A673 (cell line): Measurements from ENCODE around the gene ACBD3.

Experiments used
- EZH2 ChIP-seq: fragments of 200-600 bp; sonication (generic); IDR thresholded peaks from 2 replicates; pipeline ENCODE4 v1.6.1; 2017; ENCODE audit warnings: borderline replicate concordance, low read depth, mild to moderate bottlenecking, mixed read lengths, antibody characterized with exemption, low read length; ENCODE audit not compliant: poor library complexity, severe bottlenecking
- TF ChIP-seq, protein P1 (sequence below): fragments of 300-800, 200-600 bp; sonication (generic); conservative IDR thresholded peaks from 2 replicates; pipeline ENCODE4 v1.5.1; 2017; ENCODE audit warnings: low read depth, mild to moderate bottlenecking, antibody characterized with exemption, low read length, moderate library complexity, mixed read lengths

DNA sequence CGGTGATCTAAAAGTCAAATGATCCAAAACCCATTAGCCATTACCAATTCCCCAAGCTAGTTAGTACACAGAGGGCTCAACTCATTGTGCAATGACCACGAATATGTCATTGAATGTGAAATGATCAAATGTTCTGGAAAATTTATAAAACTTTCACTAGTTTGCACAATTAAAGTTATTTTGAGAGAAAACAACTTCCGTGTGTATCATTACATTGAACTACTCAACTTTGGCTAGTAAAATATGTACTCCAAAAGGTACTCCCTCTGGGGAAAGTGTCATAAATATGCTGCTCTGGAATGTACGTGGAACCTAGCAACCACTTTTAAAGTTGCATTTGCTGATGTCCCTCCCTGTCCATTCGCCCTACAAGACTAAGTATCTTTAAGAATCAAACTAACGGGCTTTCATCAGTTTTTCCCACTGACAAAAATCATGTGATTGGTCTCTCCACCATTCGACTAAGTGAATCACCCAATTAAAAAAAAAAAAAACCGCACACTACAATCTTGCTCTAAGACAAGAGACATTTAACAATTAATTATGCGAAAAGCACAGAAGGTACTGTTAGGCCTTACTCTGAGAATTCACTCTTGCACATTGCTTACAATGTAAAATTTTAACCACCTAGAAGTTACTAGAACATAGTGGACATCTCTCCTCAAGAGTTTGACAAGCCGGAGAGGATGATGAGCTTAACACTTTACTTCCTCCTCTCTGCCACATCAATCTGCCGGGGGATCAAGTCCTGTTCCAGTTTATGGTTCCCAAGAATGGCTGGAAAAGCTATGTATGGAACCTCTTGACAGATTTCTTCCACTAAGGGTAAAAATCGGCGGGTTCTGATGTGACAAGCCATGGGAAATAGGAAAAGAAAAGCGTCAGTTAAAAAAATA, 1.2 kb downstream of the ACBD3 start:
- no peak for TF ChIP-seq EZH2
- TF ChIP-seq, protein P1, sequence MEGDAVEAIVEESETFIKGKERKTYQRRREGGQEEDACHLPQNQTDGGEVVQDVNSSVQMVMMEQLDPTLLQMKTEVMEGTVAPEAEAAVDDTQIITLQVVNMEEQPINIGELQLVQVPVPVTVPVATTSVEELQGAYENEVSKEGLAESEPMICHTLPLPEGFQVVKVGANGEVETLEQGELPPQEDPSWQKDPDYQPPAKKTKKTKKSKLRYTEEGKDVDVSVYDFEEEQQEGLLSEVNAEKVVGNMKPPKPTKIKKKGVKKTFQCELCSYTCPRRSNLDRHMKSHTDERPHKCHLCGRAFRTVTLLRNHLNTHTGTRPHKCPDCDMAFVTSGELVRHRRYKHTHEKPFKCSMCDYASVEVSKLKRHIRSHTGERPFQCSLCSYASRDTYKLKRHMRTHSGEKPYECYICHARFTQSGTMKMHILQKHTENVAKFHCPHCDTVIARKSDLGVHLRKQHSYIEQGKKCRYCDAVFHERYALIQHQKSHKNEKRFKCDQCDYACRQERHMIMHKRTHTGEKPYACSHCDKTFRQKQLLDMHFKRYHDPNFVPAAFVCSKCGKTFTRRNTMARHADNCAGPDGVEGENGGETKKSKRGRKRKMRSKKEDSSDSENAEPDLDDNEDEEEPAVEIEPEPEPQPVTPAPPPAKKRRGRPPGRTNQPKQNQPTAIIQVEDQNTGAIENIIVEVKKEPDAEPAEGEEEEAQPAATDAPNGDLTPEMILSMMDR = no peak
